K562 (cell line): ENCODE data around the gene MSN. TPM values are rescaled to one million over a fixed set of nuclear protein-coding genes. Genes with fewer than 3 reads are reported as not detected.

Source experiments
- CBX8 ChIP-seq: fragments of 200-600 bp; sonication (generic); IDR thresholded peaks from 2 replicates; pipeline ENCODE4 v1.6.1; 2012; ENCODE audit warnings: borderline replicate concordance, mixed run types, low read depth, mild to moderate bottlenecking, moderate library complexity, mixed read lengths, low read length, control low read depth, inconsistent platforms; ENCODE audit not compliant: poor library complexity, severe bottlenecking; ENCODE audit errors: extremely low read depth
- FOXA1 ChIP-seq: fragments of 450-650 bp; IDR thresholded peaks from 2 replicates; pipeline ENCODE4 v1.6.1; 2016; ENCODE audit warnings: mild to moderate bottlenecking, borderline replicate concordance
- GTF2B ChIP-seq: IDR thresholded peaks from 2 replicates; pipeline ENCODE4 v1.6.1; 2011; ENCODE audit not compliant: insufficient read length; ENCODE audit errors: extremely low read depth
- KDM1A ChIP-seq, 2 experiments: fragments of 450-650 bp; IDR thresholded peaks; 2 replicates each; pipeline ENCODE4 v1.6.1; 2016; ENCODE audit warnings: mild to moderate bottlenecking in 2 of 2
- KDM5B ChIP-seq: fragments of 200-600 bp; sonication (generic); IDR thresholded peaks from 2 replicates; pipeline ENCODE4 v1.6.1; 2012; ENCODE audit warnings: low read depth, mild to moderate bottlenecking, moderate library complexity, low read length, control low read depth, inconsistent platforms; ENCODE audit not compliant: insufficient replicate concordance
- PYGO2 ChIP-seq: fragments of 450-650 bp; IDR thresholded peaks from 2 replicates; pipeline ENCODE4 v1.6.1; 2016; ENCODE audit warnings: mild to moderate bottlenecking, missing genetic modification characterization, moderate library complexity, missing compliant biosample characterization
- THRB ChIP-seq: fragments of 450-650 bp; formaldehyde crosslinking; conservative IDR thresholded peaks from 2 replicates; pipeline ENCODE4 v1.4.0; 2022; ENCODE audit warnings: mild to moderate bottlenecking, missing genetic modification characterization
- ZNF449 ChIP-seq: fragments of 250-450 bp; sonication (Bioruptor Pico); IDR thresholded peaks from 2 replicates; pipeline ENCODE4 v1.8.0; 2022; ENCODE audit warnings: moderate library complexity, mild to moderate bottlenecking, inconsistent platforms
- polyA plus RNA-seq, 8 experiments: library from polyadenylated mRNA; depleted of rRNA in 4 of 8; stranded (reverse) in 5 of 8; unstranded in 3 of 8; fragments of >200 nt; fragmentation: Nextera tagmentation in 2 of 8; fragmentation: Illumina TruSeq in 1 of 8; extraction: Ambion mirVana in 2 of 8; extraction: Trizol in 1 of 8; gene quantifications; 2 replicates each; pipeline versions ENCODE4 v1.2.1 to v1.2.3, GENCODE V29; 2011 to 2014; ENCODE audit warnings: inconsistent platforms in 1 of 8, missing spikeins in 1 of 8
- total RNA-seq, 7 experiments: library from RNA; depleted of rRNA in 6 of 7; stranded (reverse); fragments of >200 nt in 6 of 7; fragmentation: Illumina TruSeq in 2 of 7; extraction: Trizol in 2 of 7; gene quantifications; 2 replicates each; pipeline versions ENCODE4 v1.2.1 to v1.2.3, GENCODE V29; 2011 to 2021; ENCODE audit warnings: low replicate concordance in 1 of 7
- TF ChIP-seq, protein P1 (sequence below), 2 experiments: fragments of 450-650 bp in 1 of 2; IDR thresholded peaks; 2 replicates each; pipeline ENCODE4 v1.6.1; 2011 to 2017; ENCODE audit warnings: low read depth in 2 of 2, antibody characterized with exemption in 1 of 2, borderline replicate concordance in 1 of 2, low read length in 1 of 2, mild to moderate bottlenecking in 1 of 2, mixed read lengths in 1 of 2; ENCODE audit not compliant: control insufficient read depth in 1 of 2

The MSN gene
- total and polyA plus RNA-seq, 9 of the 15 experiments (the other 6 are each of a cell fraction or from before 2014, with no cell fraction given) = 128 to 486 (median 237) TPM

- TF ChIP-seq, protein P1, sequence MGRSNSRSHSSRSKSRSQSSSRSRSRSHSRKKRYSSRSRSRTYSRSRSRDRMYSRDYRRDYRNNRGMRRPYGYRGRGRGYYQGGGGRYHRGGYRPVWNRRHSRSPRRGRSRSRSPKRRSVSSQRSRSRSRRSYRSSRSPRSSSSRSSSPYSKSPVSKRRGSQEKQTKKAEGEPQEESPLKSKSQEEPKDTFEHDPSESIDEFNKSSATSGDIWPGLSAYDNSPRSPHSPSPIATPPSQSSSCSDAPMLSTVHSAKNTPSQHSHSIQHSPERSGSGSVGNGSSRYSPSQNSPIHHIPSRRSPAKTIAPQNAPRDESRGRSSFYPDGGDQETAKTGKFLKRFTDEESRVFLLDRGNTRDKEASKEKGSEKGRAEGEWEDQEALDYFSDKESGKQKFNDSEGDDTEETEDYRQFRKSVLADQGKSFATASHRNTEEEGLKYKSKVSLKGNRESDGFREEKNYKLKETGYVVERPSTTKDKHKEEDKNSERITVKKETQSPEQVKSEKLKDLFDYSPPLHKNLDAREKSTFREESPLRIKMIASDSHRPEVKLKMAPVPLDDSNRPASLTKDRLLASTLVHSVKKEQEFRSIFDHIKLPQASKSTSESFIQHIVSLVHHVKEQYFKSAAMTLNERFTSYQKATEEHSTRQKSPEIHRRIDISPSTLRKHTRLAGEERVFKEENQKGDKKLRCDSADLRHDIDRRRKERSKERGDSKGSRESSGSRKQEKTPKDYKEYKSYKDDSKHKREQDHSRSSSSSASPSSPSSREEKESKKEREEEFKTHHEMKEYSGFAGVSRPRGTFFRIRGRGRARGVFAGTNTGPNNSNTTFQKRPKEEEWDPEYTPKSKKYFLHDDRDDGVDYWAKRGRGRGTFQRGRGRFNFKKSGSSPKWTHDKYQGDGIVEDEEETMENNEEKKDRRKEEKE (IDR thresholded peaks at IDR 0.05; ENCODE audit: borderline replicate concordance in 1 of 2, control insufficient read depth in 1 of 2, low read depth in 2 of 2, low read length in 1 of 2) = no peak
- no peak for TF ChIP-seq THRB (CRISPR knock-in tag)
- no peak for TF ChIP-seq ZNF449 (CRISPR knock-in tag)
- no peak for TF ChIP-seq CBX8
- TF ChIP-seq KDM5B = no peak
- no peak for TF ChIP-seq PYGO2 (tag)
- no peak for TF ChIP-seq GTF2B
- TF ChIP-seq FOXA1 = no peak
- TF ChIP-seq KDM1A (IDR thresholded peaks at IDR 0.05) = no peak
Measured at GRCh38 chrX:65726715-65727114, 59.3 kb downstream of the MSN start (continued).
